KG1 (cell line): ENCODE results near the gene ORC4.
"Not testable (repeated sequence)": the region's sequence is repeated elsewhere in the genome, so short reads cannot be mapped to it uniquely, and the experiment has no call there.

Experiments
- DNase-seq: peaks from one replicate; lab custom pipeline; 2025; lab: John Stamatoyannopoulos, UW

ORC4 gene

DNA sequence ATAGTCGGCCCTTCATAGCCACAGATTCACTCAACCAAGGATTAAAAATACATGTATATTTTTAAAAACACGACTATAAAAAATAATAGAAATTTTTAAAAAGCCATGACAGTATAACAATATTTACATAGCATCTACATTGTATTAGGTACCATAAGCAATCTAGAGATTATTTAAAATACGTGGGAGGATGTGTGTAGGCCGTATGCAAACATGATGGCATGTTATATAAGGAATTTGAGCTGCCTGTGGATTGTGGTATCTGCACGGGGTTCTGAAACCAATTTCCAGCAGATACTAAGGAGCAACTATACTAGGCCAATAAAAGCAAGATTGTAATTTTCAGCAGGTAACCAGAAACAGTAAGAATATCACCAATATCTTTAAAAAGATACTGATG, 5.9 kb downstream of the ORC4 start:
- no peak for DNase-seq

DNA sequence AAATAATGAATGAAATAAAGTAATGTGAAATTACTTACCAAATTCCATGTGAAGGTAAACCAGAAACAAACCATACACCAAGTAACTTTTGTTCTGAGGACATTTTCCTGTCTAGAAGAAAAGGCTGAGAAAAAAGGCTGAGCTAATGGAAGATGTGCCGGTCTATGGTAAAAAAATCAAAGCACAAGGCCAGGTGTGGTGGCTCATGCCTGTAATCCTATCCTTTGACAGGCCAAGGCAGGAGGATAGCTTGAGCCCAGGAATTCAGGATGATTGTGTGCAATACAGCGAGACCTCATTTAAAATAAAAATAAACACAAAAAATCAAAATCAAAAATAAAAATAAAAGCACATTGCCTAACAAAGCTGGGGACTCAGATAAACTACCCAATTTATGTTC, 6.7 kb downstream of the ORC4 start:
- DNase-seq, result no peak

DNA sequence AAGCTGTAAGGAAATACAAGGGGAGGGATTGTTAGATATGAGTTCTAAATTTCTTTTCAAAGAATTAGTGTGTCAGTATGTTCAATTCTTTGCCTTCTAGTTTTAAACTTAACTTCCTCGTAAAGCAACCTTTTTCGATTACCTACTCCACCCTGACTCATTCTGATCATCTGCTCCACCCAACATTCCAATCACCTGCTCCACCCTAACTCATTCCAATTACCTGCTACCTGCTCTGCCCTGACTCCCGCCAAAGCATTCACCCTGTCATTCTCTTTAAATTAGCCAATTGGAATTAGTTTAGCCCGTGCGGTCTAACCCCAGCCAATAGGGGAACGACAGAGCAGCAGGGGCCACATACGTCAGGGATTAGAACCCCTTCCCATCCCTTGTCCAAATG, 12.1 kb downstream of the ORC4 start:
- not testable (repeated sequence) for DNase-seq

DNA sequence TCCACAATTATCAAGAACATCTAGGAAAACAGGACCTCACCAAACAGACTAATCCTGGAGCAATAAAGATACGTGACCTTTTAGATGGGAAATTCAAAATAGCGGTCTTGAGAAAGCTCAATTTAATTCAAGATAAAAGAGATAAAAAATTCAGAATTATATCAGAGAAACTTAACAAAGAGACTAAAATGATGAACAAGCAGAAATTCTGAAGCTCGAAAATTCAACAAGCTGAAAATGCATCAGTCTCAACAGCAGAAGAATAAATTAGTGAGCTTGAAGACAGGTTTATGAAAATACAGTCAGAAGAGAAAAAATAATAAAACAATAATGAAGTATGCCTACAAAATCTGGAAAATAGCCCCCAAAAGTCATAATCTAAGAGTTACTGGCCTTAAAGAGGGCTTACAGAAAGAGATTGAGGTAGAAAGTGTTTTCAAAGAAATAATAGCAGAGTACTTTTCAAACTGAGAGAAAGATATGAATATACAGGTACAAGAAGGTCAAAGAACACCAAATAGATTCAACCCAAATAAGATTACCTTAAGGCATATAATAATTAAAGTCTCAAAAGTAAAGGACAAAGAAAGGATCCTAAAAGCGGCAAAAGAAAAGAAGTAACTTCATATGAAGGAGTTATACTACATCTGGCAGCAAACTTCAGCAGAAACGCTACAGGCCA, 13.2 kb downstream of the ORC4 start:
- no peak for DNase-seq

DNA sequence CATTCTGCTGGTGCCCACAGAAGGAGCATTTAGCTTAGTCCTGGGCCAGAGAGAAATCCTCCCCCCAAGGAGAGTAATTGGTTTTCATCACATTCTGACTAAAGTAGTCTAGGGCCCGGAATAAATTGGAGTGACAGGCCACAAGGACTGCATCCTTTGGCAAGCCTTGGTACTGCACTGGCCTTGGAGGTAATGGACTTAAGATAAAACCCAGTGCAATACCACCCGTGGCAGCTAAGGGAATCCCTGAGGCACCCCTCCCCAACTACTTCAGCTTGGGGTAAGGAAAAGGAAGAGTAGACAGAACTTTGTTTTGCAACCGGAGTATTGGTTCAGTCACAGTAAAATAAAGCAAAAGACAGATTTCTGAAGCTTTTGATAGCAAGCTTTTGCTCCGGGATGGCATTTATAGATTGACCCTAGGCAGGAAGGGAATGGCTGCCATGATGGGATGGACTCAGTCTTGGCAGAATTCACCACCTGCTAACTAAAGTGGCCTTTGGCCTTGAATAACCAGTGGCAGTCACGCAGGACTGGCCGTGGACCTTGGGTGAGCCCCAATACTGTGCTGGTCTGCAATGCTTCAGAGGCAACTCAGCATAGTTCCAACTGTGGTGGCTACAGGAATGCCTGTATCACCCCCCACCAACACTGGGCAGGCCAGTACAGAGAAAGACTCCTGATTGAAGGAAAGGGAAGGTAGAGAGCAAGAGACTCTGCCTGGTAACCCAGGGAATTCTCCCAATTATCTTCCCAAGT, 14.1 kb downstream of the ORC4 start:
- no peak for DNase-seq

DNA sequence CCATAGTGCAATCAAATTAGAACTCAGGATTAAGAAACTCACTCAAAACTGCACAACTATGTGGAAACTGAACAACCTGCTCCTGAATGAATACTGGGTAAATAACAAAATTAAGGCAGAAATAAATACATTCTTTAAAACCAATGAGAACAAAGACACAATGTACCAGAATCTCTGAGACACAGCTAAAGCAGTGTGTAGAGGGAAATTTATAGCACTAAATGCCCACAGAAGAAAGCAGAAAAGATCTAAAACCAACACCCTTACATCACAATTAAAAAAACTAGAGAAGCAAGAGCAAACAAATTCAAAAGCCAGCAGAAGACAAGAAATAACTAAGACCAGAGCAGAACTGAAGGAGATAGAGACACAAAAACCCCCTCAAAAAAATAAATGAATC, 18.1 kb downstream of the ORC4 start:
- DNase-seq, result not testable (repeated sequence)

DNA sequence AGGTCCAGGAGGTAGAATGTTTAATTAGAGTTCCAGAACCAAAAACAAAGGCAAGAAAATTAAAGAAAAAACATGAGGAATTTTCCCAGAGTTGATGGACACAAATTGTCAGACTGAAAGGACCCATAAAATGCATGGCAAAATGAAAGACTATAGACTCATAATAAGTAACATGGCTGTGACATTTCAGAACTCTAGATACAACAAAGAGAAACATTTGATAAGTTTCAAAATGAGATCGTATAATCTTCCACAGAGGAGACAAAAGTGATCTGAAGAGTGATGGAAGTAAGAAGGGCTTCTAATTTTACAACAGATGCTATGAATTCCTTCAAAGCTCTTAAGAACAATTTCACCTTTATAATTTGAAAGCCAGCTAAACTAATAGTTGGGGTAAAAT, 20.4 kb downstream of the ORC4 start:
- DNase-seq, result no peak

DNA sequence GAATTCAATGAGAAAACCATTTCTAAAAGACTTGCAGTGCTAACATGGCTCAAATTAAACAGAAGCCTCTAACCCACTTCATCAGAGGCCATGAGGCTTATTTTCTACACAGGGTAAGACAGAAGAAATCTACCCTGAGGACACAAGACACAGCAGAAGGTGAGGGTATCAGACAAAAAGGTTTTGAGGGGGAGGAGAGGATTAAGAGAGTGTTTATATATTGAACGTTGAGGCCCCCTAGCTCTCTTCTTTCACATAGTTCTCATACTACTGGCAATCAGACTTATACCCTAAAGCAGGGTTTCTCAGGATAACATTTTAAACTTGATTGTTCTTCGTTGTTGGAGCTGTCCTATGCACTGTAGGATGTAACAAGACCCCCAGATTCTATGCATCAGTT, 21.4 kb downstream of the ORC4 start:
- no peak for DNase-seq

DNA sequence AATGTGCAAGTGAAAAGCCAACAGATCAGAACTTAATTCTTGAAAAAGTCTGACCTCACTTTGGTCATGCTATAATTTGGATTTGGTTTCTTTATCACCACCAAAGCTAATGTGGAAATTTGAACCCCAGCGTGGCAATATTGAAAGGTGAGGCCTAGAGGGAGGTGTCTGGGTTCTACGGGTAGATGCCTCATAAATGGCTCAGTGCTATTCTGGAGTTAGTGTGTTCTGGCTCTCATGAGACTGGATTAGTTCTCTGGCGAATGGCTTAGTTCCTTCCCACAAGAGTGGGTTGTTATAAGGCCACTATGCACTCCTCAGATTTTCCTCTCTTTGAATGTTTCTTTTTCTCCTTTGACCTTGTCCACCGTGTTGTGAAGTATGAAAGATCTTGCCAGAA, 22.3 kb downstream of the ORC4 start:
- DNase-seq, result no peak

DNA sequence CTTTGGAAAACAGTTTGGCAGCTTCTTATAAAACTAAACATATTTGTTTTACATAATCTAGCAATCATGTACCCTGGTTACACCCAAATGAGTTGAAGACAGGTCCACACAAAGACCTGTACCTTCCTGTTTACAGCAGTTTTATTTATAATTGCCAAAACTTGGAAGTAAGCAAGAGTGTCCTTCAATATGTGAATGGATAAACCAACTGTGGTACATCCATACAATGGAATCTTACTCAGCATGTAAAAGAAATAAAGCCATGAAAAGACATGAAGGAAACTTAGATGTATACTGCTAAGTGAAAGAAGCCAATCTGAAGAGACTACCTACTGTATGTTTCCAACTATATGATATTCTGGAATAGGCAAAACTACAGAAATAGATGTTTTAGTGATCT, 23.7 kb downstream of the ORC4 start:
- no peak for DNase-seq

DNA sequence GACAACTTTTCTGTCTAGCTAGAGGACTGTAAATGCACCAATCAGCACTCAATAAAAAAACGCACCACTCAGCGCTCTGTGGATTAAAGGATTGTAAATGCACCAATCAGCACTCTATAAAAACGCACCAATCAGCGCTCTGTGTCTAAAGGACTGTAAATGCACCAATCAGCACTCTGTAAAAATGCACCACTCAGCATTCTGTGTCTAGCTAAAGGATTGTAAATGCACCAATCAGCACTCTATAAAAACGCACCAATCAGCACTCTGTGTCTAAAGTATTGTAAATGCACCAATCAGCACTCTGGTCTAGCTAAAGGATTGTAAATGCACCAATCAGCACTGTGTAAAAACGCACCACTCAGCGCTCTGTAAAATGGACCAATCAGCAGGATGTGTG, 25.6 kb downstream of the ORC4 start:
- not testable (repeated sequence) for DNase-seq

DNA sequence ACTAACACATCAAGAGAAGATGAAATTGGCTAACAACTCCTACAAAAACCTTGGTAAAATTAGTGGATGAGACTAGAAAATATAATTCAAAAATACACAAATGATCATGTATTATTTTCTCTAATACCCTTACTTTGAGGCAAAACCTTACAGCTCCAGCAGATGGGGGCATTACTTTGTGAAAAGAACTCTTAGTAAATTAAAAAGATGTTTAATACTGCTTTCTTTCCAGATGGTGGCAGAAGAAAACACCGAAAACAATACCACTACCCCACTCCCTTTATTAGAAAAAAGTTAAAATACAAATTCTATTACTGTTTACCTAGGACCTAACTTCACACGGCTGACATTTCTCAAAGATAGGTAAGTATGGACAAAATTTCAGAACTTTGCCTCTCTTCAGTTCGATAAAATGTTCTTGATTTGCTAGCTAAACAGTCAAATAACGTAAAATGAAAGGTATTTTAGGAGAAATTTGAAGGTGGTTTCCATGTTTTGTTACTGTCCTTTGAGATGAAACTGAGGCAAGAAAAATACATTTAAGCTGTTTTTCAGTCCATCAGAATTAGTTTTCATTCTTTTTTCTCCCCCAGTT, 30.6 kb downstream of the ORC4 start:
- no peak for DNase-seq

DNA sequence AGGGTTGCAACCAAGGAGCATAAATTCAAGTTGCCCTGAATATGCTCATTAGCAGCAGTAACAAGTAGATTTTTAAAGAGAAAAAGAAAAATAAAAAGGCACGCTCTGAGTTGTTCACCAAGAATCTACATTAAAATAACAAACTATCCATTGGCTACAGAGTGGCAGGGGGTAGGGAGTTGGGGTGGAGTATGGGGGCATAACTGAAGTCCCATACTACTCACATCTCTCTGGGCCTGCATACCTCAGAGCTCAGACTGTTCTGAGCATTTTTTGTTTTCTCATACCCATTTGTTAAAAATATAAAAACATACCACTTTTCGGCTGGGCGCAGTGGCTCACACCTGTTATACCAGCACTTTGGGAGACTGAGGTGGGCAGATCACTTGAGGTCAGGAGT, 31.4 kb downstream of the ORC4 start:
- DNase-seq, result no peak

DNA sequence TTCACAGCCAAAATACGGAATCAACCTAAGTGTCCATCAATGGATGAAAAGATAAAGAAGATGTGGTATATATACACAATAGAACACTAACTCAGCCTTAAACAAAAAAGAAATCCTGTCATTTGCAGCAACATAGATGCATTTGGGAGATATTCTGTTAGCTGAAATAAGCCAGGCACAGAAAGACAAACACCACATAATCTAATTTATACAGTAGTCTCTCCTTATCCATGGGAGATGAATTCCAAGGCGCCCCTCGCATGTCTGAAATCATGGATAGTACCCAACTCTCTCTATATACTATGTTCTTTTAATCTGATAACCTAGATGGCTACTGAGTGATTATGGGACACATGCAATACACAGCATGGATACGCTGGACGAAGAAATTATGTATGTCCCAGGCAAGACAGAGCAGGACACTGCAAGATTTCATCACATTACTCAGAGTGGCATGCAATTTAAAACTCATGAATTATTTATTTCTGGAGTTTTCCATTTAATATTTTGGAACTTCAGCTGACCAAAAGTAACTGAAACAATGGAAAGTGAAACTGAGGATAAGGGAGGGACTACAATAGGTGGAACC, 39.5 kb downstream of the ORC4 start:
- DNase-seq, result no peak

DNA sequence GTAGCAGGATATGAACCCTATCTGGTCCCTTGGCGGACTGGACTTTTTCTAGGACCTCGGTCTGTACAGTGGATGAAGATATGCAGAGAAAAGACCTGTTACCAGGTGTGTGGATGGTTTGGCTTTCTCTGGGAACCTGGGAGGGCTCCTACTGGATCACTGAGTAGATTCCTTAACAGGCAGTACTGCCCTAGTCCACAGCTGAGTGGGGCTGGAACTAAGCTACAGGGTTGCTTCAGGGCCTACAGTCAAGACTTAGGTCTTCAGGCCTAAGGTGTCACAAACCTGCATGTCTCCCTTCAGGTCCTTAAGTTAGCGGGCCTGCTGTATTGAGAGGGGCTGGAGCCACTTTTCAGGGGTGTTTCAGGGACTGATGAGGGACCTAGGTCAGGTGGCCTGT, 42.9 kb downstream of the ORC4 start:
- no peak for DNase-seq

DNA sequence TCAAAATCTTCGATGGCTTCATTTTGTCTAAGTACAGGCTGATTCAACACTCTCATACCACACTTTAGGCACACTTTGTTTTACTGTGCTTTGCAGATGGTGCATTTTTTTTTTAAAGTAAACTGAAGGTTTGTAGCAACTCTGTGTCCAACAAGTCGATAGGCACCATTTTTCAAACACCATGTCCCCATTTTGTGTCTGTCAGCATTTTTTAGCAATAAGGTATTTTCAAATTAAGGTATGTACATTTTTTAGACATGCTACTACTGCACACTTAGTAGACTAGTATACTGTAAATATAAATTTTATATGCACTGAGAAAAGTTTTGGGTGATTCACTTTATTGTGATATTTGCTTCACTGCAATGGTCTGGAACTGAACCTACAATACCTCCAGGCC, 44.4 kb downstream of the ORC4 start:
- no peak for DNase-seq

DNA sequence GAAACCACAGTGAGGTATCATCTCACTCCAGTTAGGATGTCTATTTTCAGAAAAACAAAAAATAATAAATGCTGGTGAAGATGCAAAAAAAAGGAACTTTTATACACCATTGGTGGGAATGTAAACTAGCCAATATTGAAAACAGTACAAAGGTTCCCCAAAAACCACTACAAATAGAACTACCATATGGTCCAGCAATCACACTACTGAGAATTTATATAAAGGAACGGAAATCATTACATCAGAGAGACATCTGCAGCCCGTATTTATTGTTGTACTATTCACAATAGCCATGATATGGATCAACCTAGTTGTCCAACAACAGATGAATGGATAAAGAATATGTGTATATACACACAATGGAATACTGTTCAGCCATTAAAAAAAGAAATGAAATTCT, 52.0 kb downstream of the ORC4 start:
- no peak for DNase-seq

DNA sequence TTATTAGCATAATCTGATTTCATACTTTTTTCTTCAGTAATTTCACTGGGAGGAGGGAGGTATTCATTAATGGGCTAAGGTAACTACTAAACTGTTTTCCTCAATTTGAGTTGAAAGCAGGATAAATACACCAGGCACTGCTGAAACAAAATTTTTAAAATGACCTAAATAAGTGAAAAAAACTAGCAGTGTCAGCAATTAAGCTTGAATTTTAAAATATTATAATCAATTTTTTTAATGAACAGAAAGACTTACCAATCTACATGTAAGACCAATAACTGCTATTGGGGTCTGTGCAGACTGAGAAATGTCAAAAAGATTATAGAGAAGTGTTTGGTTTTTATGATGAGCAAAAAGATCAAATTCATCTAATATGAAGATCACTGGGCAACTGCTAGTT, 68.4 kb downstream of the ORC4 start:
- no peak for DNase-seq

DNA sequence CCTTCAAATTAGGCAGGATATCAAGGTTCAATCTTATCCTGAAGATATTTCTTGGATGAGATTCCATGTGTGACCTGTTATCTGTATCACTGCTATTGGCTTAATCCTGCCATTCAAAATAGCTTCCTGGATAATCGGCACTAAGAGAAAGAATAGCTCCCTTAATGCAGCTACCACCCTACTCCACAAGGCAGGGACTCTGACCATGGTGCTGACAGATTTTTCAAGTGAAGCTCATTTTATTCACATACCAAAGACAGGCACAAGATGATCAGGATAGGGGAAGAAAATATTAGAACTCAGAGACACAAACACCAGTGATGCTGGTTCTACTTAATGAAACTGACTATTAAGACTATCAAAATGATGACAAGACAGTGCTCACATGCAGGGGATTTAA, 74.9 kb downstream of the ORC4 start:
- no peak for DNase-seq

DNA sequence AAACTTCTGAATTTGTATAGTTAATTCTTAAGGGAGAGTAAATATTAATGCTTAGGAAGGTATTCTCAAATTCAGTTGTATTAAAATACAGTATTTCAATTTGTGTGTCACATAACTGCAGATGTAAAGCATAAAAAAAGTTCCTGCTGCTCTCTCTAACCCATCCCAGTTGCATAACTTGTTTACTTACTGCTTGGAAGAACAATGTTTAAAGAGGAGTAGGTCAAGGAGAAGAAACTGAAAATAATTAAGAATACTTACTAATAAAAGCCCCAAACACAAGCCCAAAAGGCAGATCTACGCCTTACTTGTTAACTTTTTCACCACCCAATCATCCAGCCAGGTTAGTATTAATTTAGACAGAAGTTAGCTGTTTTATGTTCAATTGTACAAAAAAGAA, 81.2 kb downstream of the ORC4 start:
- no peak for DNase-seq

DNA sequence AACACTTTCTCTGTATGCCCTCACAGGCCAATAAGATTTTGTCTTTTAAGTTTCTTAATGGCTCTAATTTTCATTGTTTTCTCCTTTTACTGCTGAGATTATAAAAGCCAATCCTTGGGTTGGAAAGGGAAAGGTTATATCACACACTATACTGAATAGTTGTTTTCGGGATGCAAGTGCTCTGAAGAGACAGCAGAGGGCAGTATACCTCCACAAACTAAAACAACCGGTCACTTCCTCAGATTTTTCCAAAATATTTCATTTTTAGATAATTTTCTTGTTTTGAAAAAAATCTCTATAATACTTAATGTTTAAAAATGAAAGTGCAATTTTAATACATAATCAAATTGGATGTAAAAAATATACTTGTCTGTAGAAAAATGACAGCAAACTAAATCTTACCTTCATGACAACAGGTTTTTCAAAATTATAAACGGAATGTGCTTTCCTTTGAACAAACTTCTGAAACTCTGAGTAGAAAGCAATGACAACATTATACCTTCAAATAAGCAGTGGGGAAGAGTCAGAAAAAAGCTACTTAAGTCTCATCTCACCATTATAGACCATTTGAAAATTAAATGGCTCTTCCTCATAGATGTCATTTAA, 82.7 kb downstream of the ORC4 start:
- no peak for DNase-seq

DNA sequence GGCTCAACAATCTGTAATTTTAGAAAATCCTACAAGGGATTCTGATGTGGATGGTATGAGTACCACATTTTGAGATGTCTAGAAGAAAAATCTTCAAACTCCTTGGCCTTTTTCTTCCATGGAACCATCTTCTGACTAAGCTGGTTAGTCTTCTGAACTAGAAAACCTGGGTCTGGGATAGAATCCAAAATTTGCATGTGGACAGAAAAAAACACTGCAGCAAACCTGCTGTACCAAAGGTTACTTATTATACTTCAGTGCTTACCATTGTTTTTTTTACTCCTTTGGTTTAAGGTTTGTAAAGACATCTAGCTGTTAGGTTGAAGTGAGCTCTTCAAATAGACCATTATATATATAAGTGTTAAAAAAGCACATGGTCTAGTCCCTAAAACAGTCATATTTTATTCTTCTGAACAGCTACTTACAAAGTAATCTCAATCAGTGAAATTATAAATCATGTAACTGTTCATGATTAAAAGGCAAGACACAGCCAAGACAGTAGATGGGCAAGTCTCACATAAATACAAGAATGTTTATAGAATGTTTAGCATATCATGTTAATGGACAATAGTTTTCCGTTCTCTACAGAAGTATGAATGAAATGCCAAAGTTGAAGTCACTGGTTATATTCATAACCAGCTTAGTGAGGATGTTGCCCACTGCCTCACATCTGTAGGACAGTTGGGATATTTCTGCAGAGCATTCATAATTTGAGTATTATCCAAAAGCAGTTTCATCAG, 85.5 kb downstream of the ORC4 start:
- DNase-seq, result no peak
